SK-N-MC (cell line): ENCODE measurements around the gene KIFC3.

Source experiments
- EZH2 ChIP-seq: fragments of 200-600 bp; sonication (generic); IDR thresholded peaks from one replicate; pipeline ENCODE4 v1.6.1; 2017; ENCODE audit warnings: antibody characterized with exemption
- POLR2AphosphoS5 ChIP-seq: IDR thresholded peaks from 2 replicates; pipeline ENCODE4 v1.6.1; 2012; ENCODE audit warnings: mild to moderate bottlenecking, low read depth, low read length, borderline replicate concordance

- TF ChIP-seq POLR2AphosphoS5 (no peak), EZH2 (no peak)
Measured at GRCh38 chr16:57748596-57748995, 53.7 kb downstream of the KIFC3 start.
